ENCODE data around the gene BID. TPM values are rescaled to one million over a fixed set of nuclear protein-coding genes. Genes with fewer than 3 reads are reported as not detected.

Gene BID
- polyA plus RNA-seq, 1 donor from 2014 or later = 88.6 TPM

DNA sequence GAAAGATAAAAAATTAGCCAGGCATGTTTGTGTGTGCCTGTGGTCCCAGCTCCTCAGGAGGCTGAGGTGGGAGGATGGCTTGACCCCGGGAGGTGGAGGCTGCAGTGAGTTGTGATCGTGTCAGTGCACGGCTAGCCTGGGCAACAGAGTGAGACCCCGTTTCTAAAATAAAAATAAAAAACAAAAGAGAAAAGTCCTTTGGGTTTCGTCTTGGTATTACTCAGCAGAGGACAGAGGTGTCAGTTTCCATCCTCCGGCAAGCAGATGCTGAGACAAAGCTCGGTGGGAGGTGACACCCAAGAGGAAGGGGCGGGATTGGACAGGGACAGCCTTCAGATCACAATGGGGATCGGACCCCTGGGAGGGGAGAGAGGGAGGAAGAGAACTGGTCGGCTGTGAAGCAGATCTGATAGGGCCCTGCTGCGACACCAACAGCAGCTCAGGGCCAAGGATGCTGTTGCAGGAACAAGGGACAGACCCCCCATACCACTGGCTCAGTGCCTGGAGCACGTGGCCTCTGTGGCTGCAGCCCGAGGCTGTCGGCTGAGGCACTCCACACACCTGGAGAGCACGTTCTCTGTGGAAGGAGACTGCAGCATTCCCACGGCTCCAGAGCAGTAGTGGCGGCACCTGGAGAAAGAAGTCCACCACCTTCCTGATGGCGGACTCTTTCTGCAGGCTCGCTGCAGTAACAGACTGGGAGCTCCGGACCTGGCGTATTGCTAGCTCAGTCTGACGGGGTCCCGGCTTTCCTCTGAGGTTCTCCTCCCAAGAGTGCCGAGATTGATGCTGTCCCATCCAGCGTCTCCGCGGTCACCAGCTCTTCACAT is 5.2 kb upstream of the BID start:
- Histone ChIP-seq H3K4me2 (ENCODE audit: low read length) (no peak overlapping the region), H3F3A (ENCODE audit: insufficient read depth, low read length, poor library complexity, severe bottlenecking) (no peaks in the 10 kb centered on the region), H3K9me3 (ENCODE audit: low read length) (no peaks in the 10 kb centered on the region), H3K9me2 (ENCODE audit: insufficient read depth, low read length) (no peaks in the 10 kb centered on the region), H4K20me1 (ENCODE audit: insufficient read depth) (no peaks in the 10 kb centered on the region), H3K4me3 (ENCODE audit: low read length) (no peak overlapping the region), H3K79me2 (replicated peaks; ENCODE audit: insufficient read depth, low read length) (no peaks in the 10 kb centered on the region), H2AFZ (ENCODE audit: low read depth, low read length) (no peak overlapping the region), H3K27me3 (ENCODE audit: insufficient read depth, low read depth, low read length) (no peaks in the 10 kb centered on the region), H3K36me3 (ENCODE audit: insufficient read depth, low read length) (no peaks in the 10 kb centered on the region), H3K27ac (ENCODE audit: low read length) (no peak overlapping the region), H3K9ac (ENCODE audit: low read length) (no peak overlapping the region)
- TF ChIP-seq RAD21 (conservative IDR thresholded peaks at IDR 0.05) (no peak), EZH2 (IDR thresholded peaks at IDR 0.05; ENCODE audit: borderline replicate concordance, insufficient read depth, low read length, poor library complexity, severe bottlenecking) (no peak), POLR2AphosphoS5 (IDR thresholded peaks at IDR 0.05) (no peak), MXI1 (conservative IDR thresholded peaks at IDR 0.05; ENCODE audit: poor library complexity, severe bottlenecking) (no peak)
- TF ChIP-seq, protein P1, sequence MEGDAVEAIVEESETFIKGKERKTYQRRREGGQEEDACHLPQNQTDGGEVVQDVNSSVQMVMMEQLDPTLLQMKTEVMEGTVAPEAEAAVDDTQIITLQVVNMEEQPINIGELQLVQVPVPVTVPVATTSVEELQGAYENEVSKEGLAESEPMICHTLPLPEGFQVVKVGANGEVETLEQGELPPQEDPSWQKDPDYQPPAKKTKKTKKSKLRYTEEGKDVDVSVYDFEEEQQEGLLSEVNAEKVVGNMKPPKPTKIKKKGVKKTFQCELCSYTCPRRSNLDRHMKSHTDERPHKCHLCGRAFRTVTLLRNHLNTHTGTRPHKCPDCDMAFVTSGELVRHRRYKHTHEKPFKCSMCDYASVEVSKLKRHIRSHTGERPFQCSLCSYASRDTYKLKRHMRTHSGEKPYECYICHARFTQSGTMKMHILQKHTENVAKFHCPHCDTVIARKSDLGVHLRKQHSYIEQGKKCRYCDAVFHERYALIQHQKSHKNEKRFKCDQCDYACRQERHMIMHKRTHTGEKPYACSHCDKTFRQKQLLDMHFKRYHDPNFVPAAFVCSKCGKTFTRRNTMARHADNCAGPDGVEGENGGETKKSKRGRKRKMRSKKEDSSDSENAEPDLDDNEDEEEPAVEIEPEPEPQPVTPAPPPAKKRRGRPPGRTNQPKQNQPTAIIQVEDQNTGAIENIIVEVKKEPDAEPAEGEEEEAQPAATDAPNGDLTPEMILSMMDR (IDR thresholded peaks at IDR 0.05; ENCODE audit: poor library complexity, severe bottlenecking) = no peak

DNA sequence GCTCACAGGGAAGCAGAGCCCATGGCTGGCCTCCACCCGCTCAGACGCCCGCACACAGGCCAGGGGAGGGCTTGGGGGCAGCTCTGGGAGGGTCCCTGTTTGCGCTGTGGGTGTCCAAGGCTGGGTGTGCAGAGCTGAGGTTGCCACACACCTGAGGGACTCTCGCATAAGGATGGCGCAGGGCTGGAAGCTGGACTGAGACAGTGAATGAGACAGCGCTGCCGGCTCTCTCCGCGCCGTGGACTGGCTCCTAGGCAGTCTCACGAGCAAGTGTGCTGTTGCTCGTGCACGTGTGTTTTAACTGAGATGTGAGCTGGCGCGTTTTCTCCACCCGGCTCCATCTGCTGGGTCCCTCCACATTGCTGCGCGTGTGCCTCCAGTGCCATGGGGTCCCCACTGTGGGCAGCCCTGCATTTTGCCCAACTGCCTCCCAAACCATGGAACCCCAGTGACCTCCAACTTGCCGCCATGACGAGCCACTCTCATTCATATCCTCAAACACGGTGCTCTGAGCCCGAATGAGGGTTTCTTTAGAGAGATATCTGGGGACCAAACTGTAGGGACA is 4.2 kb upstream of the BID start:
- no peak overlapping the region for H2AFZ ChIP-seq (ENCODE audit: low read depth, low read length)
- TF ChIP-seq POLR2AphosphoS5 (IDR thresholded peaks at IDR 0.05) = no peak
- no peak for TF ChIP-seq MXI1 (conservative IDR thresholded peaks at IDR 0.05; ENCODE audit: poor library complexity, severe bottlenecking)
- no peak for TF ChIP-seq TAF1 (IDR thresholded peaks at IDR 0.05; ENCODE audit: low read depth)
- TF ChIP-seq, protein P2, sequence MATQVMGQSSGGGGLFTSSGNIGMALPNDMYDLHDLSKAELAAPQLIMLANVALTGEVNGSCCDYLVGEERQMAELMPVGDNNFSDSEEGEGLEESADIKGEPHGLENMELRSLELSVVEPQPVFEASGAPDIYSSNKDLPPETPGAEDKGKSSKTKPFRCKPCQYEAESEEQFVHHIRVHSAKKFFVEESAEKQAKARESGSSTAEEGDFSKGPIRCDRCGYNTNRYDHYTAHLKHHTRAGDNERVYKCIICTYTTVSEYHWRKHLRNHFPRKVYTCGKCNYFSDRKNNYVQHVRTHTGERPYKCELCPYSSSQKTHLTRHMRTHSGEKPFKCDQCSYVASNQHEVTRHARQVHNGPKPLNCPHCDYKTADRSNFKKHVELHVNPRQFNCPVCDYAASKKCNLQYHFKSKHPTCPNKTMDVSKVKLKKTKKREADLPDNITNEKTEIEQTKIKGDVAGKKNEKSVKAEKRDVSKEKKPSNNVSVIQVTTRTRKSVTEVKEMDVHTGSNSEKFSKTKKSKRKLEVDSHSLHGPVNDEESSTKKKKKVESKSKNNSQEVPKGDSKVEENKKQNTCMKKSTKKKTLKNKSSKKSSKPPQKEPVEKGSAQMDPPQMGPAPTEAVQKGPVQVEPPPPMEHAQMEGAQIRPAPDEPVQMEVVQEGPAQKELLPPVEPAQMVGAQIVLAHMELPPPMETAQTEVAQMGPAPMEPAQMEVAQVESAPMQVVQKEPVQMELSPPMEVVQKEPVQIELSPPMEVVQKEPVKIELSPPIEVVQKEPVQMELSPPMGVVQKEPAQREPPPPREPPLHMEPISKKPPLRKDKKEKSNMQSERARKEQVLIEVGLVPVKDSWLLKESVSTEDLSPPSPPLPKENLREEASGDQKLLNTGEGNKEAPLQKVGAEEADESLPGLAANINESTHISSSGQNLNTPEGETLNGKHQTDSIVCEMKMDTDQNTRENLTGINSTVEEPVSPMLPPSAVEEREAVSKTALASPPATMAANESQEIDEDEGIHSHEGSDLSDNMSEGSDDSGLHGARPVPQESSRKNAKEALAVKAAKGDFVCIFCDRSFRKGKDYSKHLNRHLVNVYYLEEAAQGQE (IDR thresholded peaks at IDR 0.05; ENCODE audit: borderline replicate concordance) = no peak
- TF ChIP-seq RAD21 (conservative IDR thresholded peaks at IDR 0.05) = no peak
- TF ChIP-seq, protein P1 (IDR thresholded peaks at IDR 0.05; ENCODE audit: poor library complexity, severe bottlenecking) = no peak
- TF ChIP-seq EZH2 (IDR thresholded peaks at IDR 0.05; ENCODE audit: borderline replicate concordance, insufficient read depth, low read length, poor library complexity, severe bottlenecking) = no peak
- no peak for TF ChIP-seq SMC3 (conservative IDR thresholded peaks at IDR 0.05; ENCODE audit: poor library complexity)
- TF ChIP-seq EP300 (conservative IDR thresholded peaks at IDR 0.05; ENCODE audit: poor library complexity, severe bottlenecking) = no peak

More for the DNA sequence above, 4.2 kb upstream of the BID start:
- H3K9me2 ChIP-seq (ENCODE audit: insufficient read depth, low read length) = no peaks in the 10 kb centered on the region
- H3K9me3 ChIP-seq (ENCODE audit: low read length) = no peaks in the 10 kb centered on the region
- H3F3A ChIP-seq (ENCODE audit: insufficient read depth, low read length, poor library complexity, severe bottlenecking) = no peaks in the 10 kb centered on the region
- H3K9ac ChIP-seq (ENCODE audit: low read length) = no peak overlapping the region
- H3K27me3 ChIP-seq (ENCODE audit: insufficient read depth, low read depth, low read length) = no peaks in the 10 kb centered on the region
- no peak overlapping the region for H3K4me3 ChIP-seq (ENCODE audit: low read length)
- H3K27ac ChIP-seq (ENCODE audit: low read length) = no peak overlapping the region
- H3K4me2 ChIP-seq (ENCODE audit: low read length) = no peak overlapping the region
- no peaks in the 10 kb centered on the region for H3K79me2 ChIP-seq (replicated peaks; ENCODE audit: insufficient read depth, low read length)
- no peaks in the 10 kb centered on the region for H3K36me3 ChIP-seq (ENCODE audit: insufficient read depth, low read length)
- H4K20me1 ChIP-seq (ENCODE audit: insufficient read depth) = no peaks in the 10 kb centered on the region

Measured in neural cell (in vitro differentiated cells).